HepG2 (cell line): ENCODE measurements around the gene NPVF. TPM values are rescaled to one million over a fixed set of nuclear protein-coding genes. Genes with fewer than 3 reads are reported as not detected.

Experiments used
- ATAC-seq: fragments of 200-7000 bp; cut with Tn5 transposase; 3 replicates; pipeline ENCODE4 v1.9.1; 2020; ENCODE audit warnings: mild to moderate bottlenecking, moderate library complexity
- BruUV-seq: library from RNA; stranded (reverse); fragments of 400-500 nt; replicated peaks from 2 replicates; lab custom pipeline; 2021; lab: Mats Ljungman, UMichigan
- CTCF ChIA-PET: fragments of 300-600 bp; formaldehyde crosslinking; extraction: SDS; loops from one replicate; lab custom pipeline; 2021; ENCODE audit warnings: low total read pairs, inconsistent platforms, low intra/inter-chr PET ratio; lab: Yijun Ruan, JAX
- POLR2A ChIA-PET: fragments of 350-600 bp; sonication (Branson Sonifier 250); formaldehyde crosslinking; loops from one replicate; lab custom pipeline; 2020; ENCODE audit warnings: antibody characterized with exemption, inconsistent platforms; lab: Yijun Ruan, JAX
- DNase-seq: peaks from one replicate; pipeline ENCODE4 v3.0.0-alpha.2; 2015; ENCODE audit warnings: low spot score
- FAIRE-seq: peaks from 3 replicates; lab custom pipeline; 2011; peaks lifted over from hg19 to GRCh38; lab: Jason Lieb, UNC
- H2AFZ ChIP-seq: one replicate; pipeline ENCODE4 v1.6.1; 2011; ENCODE audit warnings: low read length, inconsistent platforms
- H3K27ac ChIP-seq: fragments of 300-600 bp; 3 replicates; pipeline ENCODE4 v1.8.0; 2011; ENCODE audit warnings: mixed run types, mild to moderate bottlenecking, mixed read lengths, low read length, inconsistent platforms; ENCODE audit not compliant: insufficient read depth; ENCODE audit errors: extremely low read length
- H3K27me3 ChIP-seq, 2 experiments: fragments of 200-600 bp in 1 of 2; 2 replicates in 1 of 2; 3 replicates in 1 of 2; pipeline versions ENCODE4 v1.6.0 to v1.8.0; 2011; ENCODE audit warnings: low read length in 2 of 2, mild to moderate bottlenecking in 2 of 2, moderate library complexity in 2 of 2, inconsistent platforms in 1 of 2; ENCODE audit not compliant: insufficient read depth in 2 of 2, control insufficient read depth in 1 of 2
- H3K36me3 ChIP-seq, 2 experiments: fragments of 200-600 bp in 1 of 2; replicated peaks in 1 of 2; 2 replicates in 1 of 2; 3 replicates in 1 of 2; pipeline versions ENCODE4 v1.5.1 to v1.8.0; 2011; ENCODE audit warnings: low read length in 2 of 2, inconsistent platforms in 1 of 2; ENCODE audit not compliant: insufficient read depth in 2 of 2, control insufficient read depth in 1 of 2
- H3K4me1 ChIP-seq: 2 replicates; pipeline ENCODE4 v1.5.1; 2012; ENCODE audit warnings: low read length, inconsistent platforms; ENCODE audit not compliant: insufficient read depth
- H3K4me2 ChIP-seq: 2 replicates; pipeline ENCODE4 v1.6.0; 2011; ENCODE audit warnings: low read depth, low read length, inconsistent platforms
- H3K4me3 ChIP-seq, 3 experiments: fragments of 200-600 bp in 1 of 3; sonication (generic), shearing (Covaris generic) in 1 of 3; replicated peaks in 1 of 3; 2 replicates each; pipeline ENCODE4 v1.5.1; 2011 to 2016; ENCODE audit warnings: low read length in 3 of 3, inconsistent platforms in 2 of 3, low read depth in 2 of 3, mild to moderate bottlenecking in 2 of 3, control low read depth in 1 of 3, mixed read lengths in 1 of 3; ENCODE audit not compliant: insufficient read depth in 1 of 3
- H3K79me2 ChIP-seq: one replicate; pipeline ENCODE4 v1.6.1; 2011; ENCODE audit warnings: low read length, inconsistent platforms; ENCODE audit not compliant: insufficient read depth
- H3K9ac ChIP-seq: 2 replicates; pipeline ENCODE4 v1.6.0; 2011; ENCODE audit warnings: mild to moderate bottlenecking, low read depth, low read length, inconsistent platforms; ENCODE audit not compliant: insufficient read depth
- H3K9me3 ChIP-seq: 2 replicates; pipeline ENCODE4 v1.5.1; 2012; ENCODE audit warnings: mild to moderate bottlenecking, low read length
- H4K20me1 ChIP-seq: 2 replicates; pipeline ENCODE4 v1.6.0; 2011; ENCODE audit warnings: inconsistent platforms, mild to moderate bottlenecking, low read length, moderate library complexity; ENCODE audit not compliant: insufficient read depth
- AGO1 ChIP-seq: fragments of 200-400 bp; formaldehyde crosslinking; IDR thresholded peaks from 2 replicates; pipeline ENCODE4 v1.6.1; 2017; ENCODE audit warnings: mild to moderate bottlenecking, low read depth, low read length, moderate library complexity; ENCODE audit not compliant: poor library complexity, severe bottlenecking
- ERF ChIP-seq: IDR thresholded peaks from 2 replicates; pipeline ENCODE4 v1.6.1; 2018; ENCODE audit warnings: missing biosample characterization, missing genetic modification reagents
- IKZF4 ChIP-seq: sonication (generic); formaldehyde crosslinking; IDR thresholded peaks from 2 replicates; pipeline ENCODE4 v1.5.1; 2020; ENCODE audit warnings: borderline replicate concordance, mild to moderate bottlenecking, low read depth, missing genetic modification reagents; ENCODE audit errors: not compliant biosample characterization
- SIX1 ChIP-seq: sonication (generic); formaldehyde crosslinking; IDR thresholded peaks from 2 replicates; pipeline ENCODE4 v1.4.0; 2020; ENCODE audit warnings: missing genetic modification reagents, borderline replicate concordance
- XRCC5 ChIP-seq: fragments of 200-400 bp; formaldehyde crosslinking; optimal IDR thresholded peaks from 2 replicates; pipeline ENCODE3; 2017; ENCODE audit warnings: mild to moderate bottlenecking, low read length
- ZNF143 ChIP-seq: sonication (generic); formaldehyde crosslinking; IDR thresholded peaks from 2 replicates; pipeline ENCODE4 v1.4.0; 2020; ENCODE audit warnings: missing genetic modification reagents
- ZNF264 ChIP-seq: sonication (generic); formaldehyde crosslinking; IDR thresholded peaks from 2 replicates; pipeline ENCODE4 v1.4.0; 2020; ENCODE audit warnings: missing genetic modification reagents
- ZNF337 ChIP-seq: sonication (generic); formaldehyde crosslinking; IDR thresholded peaks from 2 replicates; pipeline ENCODE4 v1.5.1; 2020; ENCODE audit warnings: missing genetic modification reagents, low read depth, mild to moderate bottlenecking, borderline replicate concordance
- ZNF44 ChIP-seq: sonication (generic); formaldehyde crosslinking; IDR thresholded peaks from 2 replicates; pipeline ENCODE4 v1.5.1; 2020; ENCODE audit warnings: mild to moderate bottlenecking, missing genetic modification reagents
- WGBS: methylation state at CpG from one replicate; pipeline ENCODE4 v1.1.6; 2017; ENCODE audit warnings: low lambda C conversion rate; 5-methylcytosine and 5-hydroxymethylcytosine counted together
- in situ Hi-C: cut with HindIII; loops from 2 replicates; pipeline ENCODE4 v1.10.0; 2017; ENCODE audit warnings: low pct_unique_long_range_greater_than_20kb; ENCODE audit not compliant: extremely low pct_ligation_motif_present
- intact Hi-C: fragments of 100-400 bp; cut with micrococcal nuclease; formaldehyde crosslinking; loops from one replicate; pipeline ENCODE4 v1.10.0; 2022; ENCODE audit not compliant: unreplicated experiment
- polyA plus RNA-seq, 8 experiments: library from polyadenylated mRNA; depleted of rRNA in 3 of 8; stranded (reverse) in 7 of 8; unstranded in 1 of 8; fragments of >200 nt; fragmentation: Illumina TruSeq in 4 of 8; extraction: Trizol in 4 of 8; gene quantifications; 2 replicates each; pipeline versions ENCODE4 v1.2.1 to v1.2.3, GENCODE V29; 2011 to 2016; ENCODE audit warnings: low read depth in 4 of 8, missing spikeins in 1 of 8, mixed read lengths in 1 of 8; ENCODE audit not compliant: insufficient read depth in 1 of 8
- total RNA-seq, 5 experiments: library from RNA; depleted of rRNA; stranded (reverse); fragments of >200 nt; fragmentation: Illumina TruSeq; extraction: Trizol; gene quantifications; 2 replicates each; pipeline ENCODE4 v1.2.3, GENCODE V29; 2016; ENCODE audit warnings: low read depth in 1 of 5
- TF ChIP-seq, protein P1 (sequence below): sonication (generic); formaldehyde crosslinking; IDR thresholded peaks from 2 replicates; pipeline ENCODE4 v1.5.0; 2020; ENCODE audit warnings: mild to moderate bottlenecking, missing genetic modification reagents, borderline replicate concordance
- TF ChIP-seq, protein P2 (sequence below): sonication (generic); formaldehyde crosslinking; conservative IDR thresholded peaks from 2 replicates; pipeline ENCODE4 v1.8.0; 2022; ENCODE audit warnings: low read depth, missing genetic modification reagents

Gene NPVF
- total and polyA plus RNA-seq, 2 of the 13 experiments (the other 11 are each of a cell fraction or from before 2014, with no cell fraction given), result not detected

- TF ChIP-seq AGO1, result no peak
- TF ChIP-seq IKZF4, result no peak
Observed at GRCh38 chr7:25244254-25245033, 16.2 kb upstream of the NPVF start (continued).

DNA sequence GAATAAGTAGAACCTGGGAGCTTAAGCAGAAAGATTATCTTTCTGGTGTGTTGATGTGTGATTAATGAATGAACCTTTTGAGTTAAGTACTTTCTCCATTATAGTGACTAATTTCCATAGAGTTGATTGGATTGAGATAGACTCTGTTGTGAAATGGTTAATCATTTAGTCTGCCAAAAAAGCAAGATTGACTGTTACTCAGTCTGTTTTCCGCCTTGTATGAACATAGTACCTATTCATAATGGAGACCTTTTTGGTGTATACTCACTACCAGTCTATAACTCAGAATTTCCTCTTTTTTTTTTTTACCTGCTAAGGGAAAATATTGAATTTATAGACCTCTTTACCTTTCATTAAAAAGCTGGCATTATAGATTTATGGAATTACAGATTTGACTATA lies 14.4 kb upstream of the NPVF start:
- no peaks in the 10 kb centered on the region for H4K20me1 ChIP-seq
- 18% methylated on average over 1 of the region's 1 CpG for WGBS
- BruUV-seq, result no TSS peak
- H3K79me2 ChIP-seq, result no peaks in the 10 kb centered on the region
- intact Hi-C loops, result no loop called here
- TF ChIP-seq, protein P1, sequence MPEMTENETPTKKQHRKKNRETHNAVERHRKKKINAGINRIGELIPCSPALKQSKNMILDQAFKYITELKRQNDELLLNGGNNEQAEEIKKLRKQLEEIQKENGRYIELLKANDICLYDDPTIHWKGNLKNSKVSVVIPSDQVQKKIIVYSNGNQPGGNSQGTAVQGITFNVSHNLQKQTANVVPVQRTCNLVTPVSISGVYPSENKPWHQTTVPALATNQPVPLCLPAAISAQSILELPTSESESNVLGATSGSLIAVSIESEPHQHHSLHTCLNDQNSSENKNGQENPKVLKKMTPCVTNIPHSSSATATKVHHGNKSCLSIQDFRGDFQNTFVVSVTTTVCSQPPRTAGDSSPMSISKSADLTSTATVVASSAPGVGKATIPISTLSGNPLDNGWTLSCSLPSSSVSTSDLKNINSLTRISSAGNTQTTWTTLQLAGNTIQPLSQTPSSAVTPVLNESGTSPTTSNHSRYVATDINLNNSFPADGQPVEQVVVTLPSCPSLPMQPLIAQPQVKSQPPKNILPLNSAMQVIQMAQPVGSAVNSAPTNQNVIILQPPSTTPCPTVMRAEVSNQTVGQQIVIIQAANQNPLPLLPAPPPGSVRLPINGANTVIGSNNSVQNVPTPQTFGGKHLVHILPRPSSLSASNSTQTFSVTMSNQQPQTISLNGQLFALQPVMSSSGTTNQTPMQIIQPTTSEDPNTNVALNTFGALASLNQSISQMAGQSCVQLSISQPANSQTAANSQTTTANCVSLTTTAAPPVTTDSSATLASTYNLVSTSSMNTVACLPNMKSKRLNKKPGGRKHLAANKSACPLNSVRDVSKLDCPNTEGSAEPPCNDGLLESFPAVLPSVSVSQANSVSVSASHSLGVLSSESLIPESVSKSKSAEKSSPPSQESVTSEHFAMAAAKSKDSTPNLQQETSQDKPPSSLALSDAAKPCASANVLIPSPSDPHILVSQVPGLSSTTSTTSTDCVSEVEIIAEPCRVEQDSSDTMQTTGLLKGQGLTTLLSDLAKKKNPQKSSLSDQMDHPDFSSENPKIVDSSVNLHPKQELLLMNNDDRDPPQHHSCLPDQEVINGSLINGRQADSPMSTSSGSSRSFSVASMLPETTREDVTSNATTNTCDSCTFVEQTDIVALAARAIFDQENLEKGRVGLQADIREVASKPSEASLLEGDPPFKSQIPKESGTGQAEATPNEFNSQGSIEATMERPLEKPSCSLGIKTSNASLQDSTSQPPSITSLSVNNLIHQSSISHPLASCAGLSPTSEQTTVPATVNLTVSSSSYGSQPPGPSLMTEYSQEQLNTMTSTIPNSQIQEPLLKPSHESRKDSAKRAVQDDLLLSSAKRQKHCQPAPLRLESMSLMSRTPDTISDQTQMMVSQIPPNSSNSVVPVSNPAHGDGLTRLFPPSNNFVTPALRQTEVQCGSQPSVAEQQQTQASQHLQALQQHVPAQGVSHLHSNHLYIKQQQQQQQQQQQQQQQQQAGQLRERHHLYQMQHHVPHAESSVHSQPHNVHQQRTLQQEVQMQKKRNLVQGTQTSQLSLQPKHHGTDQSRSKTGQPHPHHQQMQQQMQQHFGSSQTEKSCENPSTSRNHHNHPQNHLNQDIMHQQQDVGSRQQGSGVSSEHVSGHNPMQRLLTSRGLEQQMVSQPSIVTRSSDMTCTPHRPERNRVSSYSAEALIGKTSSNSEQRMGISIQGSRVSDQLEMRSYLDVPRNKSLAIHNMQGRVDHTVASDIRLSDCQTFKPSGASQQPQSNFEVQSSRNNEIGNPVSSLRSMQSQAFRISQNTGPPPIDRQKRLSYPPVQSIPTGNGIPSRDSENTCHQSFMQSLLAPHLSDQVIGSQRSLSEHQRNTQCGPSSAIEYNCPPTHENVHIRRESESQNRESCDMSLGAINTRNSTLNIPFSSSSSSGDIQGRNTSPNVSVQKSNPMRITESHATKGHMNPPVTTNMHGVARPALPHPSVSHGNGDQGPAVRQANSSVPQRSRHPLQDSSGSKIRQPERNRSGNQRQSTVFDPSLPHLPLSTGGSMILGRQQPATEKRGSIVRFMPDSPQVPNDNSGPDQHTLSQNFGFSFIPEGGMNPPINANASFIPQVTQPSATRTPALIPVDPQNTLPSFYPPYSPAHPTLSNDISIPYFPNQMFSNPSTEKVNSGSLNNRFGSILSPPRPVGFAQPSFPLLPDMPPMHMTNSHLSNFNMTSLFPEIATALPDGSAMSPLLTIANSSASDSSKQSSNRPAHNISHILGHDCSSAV, result no peak
- TF ChIP-seq XRCC5 (no peak), ERF (CRISPR knock-in tag) (no peak), ZNF264 (CRISPR knock-in tag) (no peak), ZNF143 (no peak), ZNF337 (no peak), SIX1 (CRISPR knock-in tag) (no peak), ZNF44 (no peak)
- TF ChIP-seq, protein P2, sequence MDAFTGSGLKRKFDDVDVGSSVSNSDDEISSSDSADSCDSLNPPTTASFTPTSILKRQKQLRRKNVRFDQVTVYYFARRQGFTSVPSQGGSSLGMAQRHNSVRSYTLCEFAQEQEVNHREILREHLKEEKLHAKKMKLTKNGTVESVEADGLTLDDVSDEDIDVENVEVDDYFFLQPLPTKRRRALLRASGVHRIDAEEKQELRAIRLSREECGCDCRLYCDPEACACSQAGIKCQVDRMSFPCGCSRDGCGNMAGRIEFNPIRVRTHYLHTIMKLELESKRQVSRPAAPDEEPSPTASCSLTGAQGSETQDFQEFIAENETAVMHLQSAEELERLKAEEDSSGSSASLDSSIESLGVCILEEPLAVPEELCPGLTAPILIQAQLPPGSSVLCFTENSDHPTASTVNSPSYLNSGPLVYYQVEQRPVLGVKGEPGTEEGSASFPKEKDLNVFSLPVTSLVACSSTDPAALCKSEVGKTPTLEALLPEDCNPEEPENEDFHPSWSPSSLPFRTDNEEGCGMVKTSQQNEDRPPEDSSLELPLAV (CRISPR knock-in tag), result no peak
- H3K36me3 ChIP-seq, result no peaks in the 10 kb centered on the region
- ATAC-seq (no peak), DNase-seq (no peak), FAIRE-seq (no peak)
- no peak overlapping the region for H3K4me3 ChIP-seq
- in situ Hi-C loops, result no loop called here
- H3K4me1 ChIP-seq, result no peaks in the 10 kb centered on the region
- H3K27ac ChIP-seq, result no peak overlapping the region
- POLR2A ChIA-PET, result no interaction called here
- H3K4me2 ChIP-seq, result no peak overlapping the region
- CTCF ChIA-PET, result no interaction called here
- H3K9me3 ChIP-seq, result no peaks in the 10 kb centered on the region
- H2AFZ ChIP-seq, result no peak overlapping the region
- H3K9ac ChIP-seq, result no peak overlapping the region
- 0 out of 5 replicates have a peak, but pooled peaks cover 0 to 5% of the 10 kb centered on the region in 2 experiments for H3K27me3 ChIP-seq
